Omental fat pad (tissue), 4 donors: ENCODE results near the gene CEP41. TPM values are rescaled to one million over a fixed set of nuclear protein-coding genes. Genes with fewer than 3 reads are reported as not detected.
"Not testable (repeated sequence)": the region's sequence is repeated elsewhere in the genome, so short reads cannot be mapped to it uniquely, and the experiment has no call there.

Experiments used
- ATAC-seq: fragments of 150-250 bp; one replicate; pipeline ENCODE4 v1.9.1; 2016; ENCODE audit warnings: mild to moderate bottlenecking, moderate library complexity; ENCODE audit not compliant: low FRiP score
- DNase-seq: peaks from one replicate; pipeline ENCODE4 v3.0.0-alpha.2; 2019; ENCODE audit warnings: low spot score
- CTCF ChIP-seq, 3 donors: fragments of 450-650 bp; IDR thresholded peaks; one replicate each; pipeline ENCODE4 v1.5.1; 2016 to 2017; ENCODE audit warnings: antibody characterized with exemption in 3 of 3, mild to moderate bottlenecking in 3 of 3, moderate library complexity in 2 of 3
- total RNA-seq, 4 donors: library from RNA; depleted of rRNA; stranded (reverse); fragments of >200 nt; gene quantifications; one replicate each; pipeline ENCODE4 v1.1.0, GENCODE V29; 2016

The CEP41 gene
- total RNA-seq, 4 donors from 2014 or later, result 6.8 to 11.8 (median 8.5) TPM

GRCh38 chr7:130463553-130464434 lies 23.0 kb upstream of the CEP41 start:
- DNase-seq (no peak), ATAC-seq (no peak)
- TF ChIP-seq CTCF (IDR thresholded peaks at IDR 0.05), result no peak

GRCh38 chr7:130461272-130461671 lies 20.5 kb upstream of the CEP41 start:
- ATAC-seq (no peak), DNase-seq (no peak)
- no peak for TF ChIP-seq CTCF (IDR thresholded peaks at IDR 0.05)

GRCh38 chr7:130458257-130458656 lies 17.4 kb upstream of the CEP41 start:
- no peak for ATAC-seq
- no peak for TF ChIP-seq CTCF (IDR thresholded peaks at IDR 0.05)

GRCh38 chr7:130454959-130455358 lies 14.1 kb upstream of the CEP41 start:
- no peak for TF ChIP-seq CTCF (IDR thresholded peaks at IDR 0.05)
- DNase-seq, result no peak
- no peak for ATAC-seq

More at GRCh38 chr7:130458257-130458656, 17.4 kb upstream of the CEP41 start:
- DNase-seq, result no peak

- TF ChIP-seq CTCF (IDR thresholded peaks at IDR 0.05), result no peak
- no peak for ATAC-seq
Measured at GRCh38 chr7:130452951-130453350, 12.1 kb upstream of the CEP41 start.

GRCh38 chr7:130451344-130451743 lies 10.5 kb upstream of the CEP41 start:
- DNase-seq, ATAC-seq: not testable (repeated sequence)

More at GRCh38 chr7:130452951-130453350, 12.1 kb upstream of the CEP41 start:
- DNase-seq, result no peak

GRCh38 chr7:130446259-130446658 lies 5.4 kb upstream of the CEP41 start:
- no peak for TF ChIP-seq CTCF (IDR thresholded peaks at IDR 0.05)
- DNase-seq, result no peak
- ATAC-seq, result no peak
